ENCODE results near the gene ENTPD2.
"Not testable (repeated sequence)": the region's sequence is repeated elsewhere in the genome, so short reads cannot be mapped to it uniquely, and the experiment has no call there.

The ENTPD2 gene

DNA sequence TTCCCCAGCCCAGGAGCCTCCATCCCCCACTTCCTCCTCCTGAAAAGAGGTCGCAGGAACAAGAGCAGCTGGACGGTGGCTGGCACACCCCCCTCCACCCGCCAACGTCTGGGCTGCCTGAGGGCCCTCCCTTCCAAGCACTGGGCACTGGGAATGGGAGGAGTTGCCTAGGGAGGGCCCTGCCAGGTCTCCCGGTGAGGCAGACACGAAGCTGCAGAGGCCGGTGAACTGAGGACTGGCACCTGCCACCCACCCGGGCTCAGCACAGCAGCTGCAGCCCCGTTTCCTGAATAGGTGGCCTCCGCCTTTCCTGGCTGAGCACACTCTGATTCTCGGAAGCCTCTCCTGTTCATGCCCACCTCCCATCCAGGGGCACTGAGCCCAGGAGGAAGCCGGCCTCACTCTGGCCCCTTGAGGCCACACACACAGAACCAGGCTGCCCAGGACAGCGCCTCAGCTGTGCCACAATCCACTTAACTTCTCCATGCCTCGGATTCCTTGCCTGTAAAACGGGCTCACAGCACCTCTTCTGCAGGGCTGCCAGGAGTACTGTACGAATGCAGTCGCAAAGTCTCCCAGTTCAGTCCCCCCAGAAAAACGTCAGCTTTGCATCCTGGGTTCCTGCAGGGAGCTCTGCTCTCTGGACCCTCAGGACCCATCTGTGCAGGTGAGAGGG lies 9.2 kb downstream of the ENTPD2 start:
- DNase-seq: no peak

DNA sequence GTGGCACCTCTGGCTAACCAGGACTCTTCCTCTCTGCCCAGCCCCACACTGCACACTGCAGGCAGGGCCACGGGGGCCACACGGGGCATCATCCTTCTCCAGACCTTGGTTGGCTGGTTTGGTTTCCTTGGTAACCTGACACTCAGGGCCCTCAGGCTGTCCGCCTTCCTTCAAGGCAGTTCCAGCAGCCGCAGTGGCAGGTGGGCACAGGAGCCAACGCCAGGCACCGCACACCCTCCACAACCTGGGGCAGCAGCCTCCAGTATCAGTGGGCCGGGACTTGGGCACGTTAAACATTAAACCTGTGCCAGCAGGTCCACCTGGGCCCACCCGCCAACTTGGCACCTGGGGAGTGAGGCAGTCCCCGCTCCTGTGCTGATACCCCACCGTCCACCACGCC lies 9.8 kb downstream of the ENTPD2 start:
- no peak for DNase-seq

DNA sequence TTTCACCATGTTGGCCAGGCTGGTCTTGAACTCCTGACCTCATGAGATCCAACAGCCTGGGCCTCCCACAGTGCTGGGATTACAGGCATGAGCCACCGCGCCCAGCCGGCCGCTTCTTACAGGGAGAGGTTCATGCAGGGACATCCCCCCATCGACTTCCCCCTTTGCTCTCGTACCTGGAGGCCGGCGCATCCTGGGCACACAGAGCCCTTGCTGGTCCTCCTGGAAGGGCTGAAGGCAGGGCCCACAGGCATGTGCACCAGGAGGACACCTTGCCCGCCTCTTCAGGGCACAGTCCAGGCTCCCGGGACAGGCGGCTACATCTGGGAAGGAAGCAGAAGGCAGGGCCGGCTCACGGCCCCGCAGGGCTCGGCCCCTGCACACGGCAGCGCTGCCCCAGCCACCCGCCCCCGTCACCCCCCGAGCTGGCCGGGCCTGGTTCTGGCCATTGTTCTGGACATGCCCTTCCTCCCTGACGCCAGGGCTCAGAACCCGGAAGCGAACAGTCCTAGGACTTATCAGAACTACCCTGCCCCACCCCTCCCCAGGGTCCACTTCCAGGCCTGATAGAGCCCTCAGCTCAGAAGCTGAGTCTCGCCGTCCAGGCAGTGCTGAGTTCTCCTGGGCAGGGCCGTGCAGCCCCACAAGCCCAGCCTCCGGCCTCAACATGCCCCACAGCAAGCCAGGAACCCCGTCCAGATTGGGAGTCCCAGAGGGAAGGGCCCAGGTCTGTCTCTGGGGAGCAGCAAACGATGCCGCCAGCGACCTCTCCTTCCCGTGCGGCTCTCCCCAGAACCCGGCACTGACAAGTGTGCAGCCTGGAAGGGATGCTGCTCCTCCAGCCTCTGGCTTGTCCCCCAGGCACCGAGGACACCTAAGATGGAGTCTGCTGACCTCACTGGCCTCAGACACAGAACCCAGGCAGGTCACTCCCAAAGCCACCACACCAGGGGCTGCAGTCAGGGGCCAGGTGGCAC lies 10.8 kb downstream of the ENTPD2 start:
- DNase-seq: no peak

DNA sequence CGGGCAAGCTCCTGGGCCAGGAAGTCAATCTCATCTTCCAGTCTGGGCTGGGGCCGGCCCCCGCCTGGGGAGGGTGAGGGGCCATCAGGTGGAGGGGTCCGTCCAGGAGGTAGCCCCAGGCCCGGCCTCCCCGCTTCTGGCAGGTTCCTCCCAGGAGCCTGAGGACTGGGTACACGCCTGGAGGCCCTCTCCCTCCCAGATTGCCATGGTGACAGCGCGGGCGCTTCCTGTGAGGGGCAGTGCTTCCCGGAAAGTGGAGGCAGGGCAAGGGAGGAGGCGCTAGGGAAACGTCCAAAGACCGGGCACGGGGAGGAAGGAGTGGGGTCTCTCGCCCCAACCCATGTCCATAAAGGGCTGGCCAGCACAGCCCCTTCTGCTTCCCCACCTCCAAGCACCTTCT lies 12.7 kb downstream of the ENTPD2 start:
- no peak for DNase-seq

DNA sequence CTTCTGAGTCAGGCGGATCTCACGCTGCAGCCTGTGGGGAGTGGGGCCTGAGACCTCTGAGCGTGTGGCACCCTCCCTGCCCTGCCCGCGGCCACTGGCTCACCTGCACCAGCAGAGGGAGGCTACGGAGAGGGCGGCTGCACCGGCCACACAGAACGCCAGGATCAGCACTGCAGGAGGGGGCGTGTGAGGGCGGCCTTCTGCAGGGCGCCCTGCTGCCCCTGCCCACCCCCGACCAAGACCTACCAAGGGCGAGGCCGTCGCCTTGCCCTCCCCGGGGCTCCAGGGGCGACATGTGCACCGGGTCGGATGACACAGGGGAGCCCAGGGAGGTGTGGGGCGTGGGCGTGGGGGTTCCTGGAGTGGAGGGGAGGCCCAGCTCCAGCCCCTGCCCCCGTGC lies 13.3 kb downstream of the ENTPD2 start:
- DNase-seq: no peak

GRCh38 chr9:137039611-137040366 lies 14.1 kb downstream of the ENTPD2 start:
- DNase-seq: no peak

GRCh38 chr9:137038916-137039315 lies 14.9 kb downstream of the ENTPD2 start:
- no peak for DNase-seq

DNA sequence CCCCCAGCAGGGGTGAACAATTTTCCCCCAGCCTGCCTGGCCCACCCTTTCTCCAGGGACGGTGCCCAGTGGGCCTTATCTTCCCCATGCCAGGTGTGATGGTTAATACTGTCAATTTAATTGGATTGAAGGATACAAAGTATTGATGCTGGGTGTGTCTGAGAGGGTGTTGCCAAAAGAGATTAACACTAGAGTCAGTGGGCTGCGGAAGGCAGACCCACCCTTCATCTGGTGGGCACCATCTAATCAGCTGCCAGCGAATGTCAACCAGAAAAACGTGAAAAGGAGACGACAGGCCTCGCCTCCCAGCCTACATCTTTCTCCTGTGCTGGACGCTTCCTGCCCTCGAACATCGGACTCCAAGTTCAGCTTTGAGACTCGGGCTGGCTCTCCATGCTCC lies 16.4 kb downstream of the ENTPD2 start:
- DNase-seq: no peak

GRCh38 chr9:137037035-137037434 lies 16.8 kb downstream of the ENTPD2 start:
- no peak for DNase-seq

DNA sequence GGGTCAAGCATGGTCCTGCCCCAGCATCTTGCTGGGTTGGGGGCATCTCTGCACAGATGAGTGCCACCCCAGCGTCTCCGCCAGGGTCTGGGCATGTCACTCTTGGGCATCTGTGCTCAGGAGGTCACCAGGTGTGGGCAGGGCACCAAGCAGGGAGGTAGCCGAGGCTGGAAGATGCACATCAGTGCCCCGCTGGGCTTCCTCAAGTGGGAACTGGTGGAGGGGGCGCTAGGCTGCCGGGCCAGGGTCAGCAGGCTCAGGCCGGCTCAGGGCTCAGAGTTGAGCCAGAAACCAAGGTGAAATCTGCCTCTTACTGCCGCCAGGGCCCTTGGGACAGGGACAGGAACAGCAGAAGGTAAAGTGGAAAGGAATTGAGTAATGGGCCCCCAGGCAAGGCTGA lies 17.9 kb downstream of the ENTPD2 start:
- no peak for DNase-seq

GRCh38 chr9:137035507-137035834 lies 18.4 kb downstream of the ENTPD2 start:
- DNase-seq: no peak

DNA sequence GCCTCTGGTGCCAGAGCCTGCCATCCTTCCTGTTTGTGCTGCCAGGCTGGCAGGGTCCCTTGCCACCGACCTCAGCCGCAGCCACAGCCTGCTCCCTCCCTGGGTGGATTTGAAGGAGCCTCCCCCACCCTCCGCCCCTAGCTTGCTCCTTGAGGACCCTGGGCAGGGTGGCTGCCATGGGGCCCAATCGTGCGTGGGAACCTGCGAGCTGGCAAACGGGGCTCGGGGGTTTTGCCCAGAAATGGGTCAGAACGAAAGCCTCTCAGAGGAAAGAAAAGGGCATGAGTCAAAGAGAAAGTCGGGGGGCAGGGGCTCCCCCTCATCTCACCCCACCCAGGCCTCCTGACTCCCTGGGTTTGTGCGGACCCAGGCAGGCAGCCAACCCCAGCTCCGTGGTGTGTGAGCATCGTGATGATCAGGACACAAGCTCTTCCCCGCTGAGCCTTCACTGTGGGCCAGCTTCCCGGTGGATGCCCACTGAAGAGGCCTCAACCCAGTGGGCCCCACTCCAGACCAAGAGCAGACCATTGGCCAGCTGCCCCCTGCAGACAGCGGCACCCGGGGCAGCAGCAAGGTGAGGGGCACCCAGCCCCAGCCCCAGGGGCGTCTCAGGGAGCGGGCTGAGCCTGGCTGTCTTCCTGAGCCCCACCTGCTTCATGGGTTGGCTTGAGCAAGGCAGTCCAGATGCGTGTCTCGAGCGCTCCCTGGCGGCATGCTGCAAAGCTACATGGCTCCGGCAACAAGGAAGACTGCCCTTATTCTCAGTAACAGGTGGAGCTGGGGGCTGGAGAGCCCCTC lies 19.0 kb downstream of the ENTPD2 start:
- DNase-seq: peak; percentile 81

- peak; percentile 29 for DNase-seq
Measured at GRCh38 chr9:137034039-137034708, 19.7 kb downstream of the ENTPD2 start.

DNA sequence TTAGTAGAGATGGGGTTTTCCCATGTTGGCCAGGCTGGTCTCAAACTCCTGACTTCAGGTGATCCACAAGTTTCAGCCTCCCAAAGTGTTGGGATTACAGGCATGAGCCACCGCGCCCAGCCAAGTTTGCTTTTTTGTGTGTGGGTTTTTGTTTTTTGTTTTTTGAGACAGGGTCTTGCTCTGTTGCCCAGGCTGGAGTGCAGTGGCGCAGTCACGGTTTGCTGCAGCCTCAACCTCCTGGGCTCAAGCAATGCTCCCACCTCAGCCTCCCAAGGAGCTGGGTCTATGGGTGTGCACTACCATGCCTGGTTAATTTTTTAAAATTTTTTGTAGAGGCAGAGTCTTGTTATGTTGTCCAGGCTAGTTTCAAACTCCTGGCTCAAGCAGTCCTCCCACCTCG lies 20.4 kb downstream of the ENTPD2 start:
- DNase-seq: not testable (repeated sequence)

- DNase-seq: peak; percentile 79
Measured at GRCh38 chr9:137032858-137033257, 21.0 kb downstream of the ENTPD2 start.

DNA sequence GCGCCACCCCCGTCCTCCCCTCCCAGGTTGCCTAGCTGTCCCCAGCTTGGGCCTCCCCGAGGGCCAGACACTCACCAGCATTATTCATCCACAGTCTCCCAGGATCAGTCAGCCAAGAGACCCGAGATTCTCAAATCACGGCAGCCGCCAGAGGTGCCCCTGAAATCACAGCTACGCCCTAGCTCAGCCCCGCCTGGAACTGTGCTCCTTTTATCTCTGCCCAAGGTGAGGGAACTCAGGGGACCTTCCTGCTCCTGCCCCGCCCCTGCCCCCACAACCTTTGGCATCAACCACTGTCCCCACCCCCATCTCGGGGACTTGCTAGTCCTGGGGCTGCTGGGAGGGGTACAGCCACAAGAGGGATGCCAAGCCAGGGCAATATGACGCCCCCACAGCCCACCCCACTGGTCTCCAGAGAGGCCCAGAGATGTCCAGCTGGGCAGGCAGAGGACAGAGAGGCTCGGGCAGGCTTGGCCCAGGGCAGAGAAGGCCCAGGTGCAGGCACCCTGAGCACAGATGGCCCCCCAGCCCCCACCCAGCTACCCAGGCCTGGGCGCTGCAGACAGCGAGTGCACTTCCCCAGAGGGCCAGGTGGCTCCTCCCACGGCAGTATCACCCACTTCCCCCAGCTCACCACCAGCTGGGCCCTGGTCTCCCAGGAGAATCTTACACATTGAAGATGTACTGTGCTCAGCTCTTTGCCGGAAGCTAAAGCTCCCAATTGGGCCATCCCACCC lies 21.8 kb downstream of the ENTPD2 start, which contains the start of gene FUT7:
Gene FUT7 (minus strand): TSS at position 185 of the 737 bp plus-strand sequence. CDS start 97 bp downstream, at position 88.
- DNase-seq: peak; percentile 26

GRCh38 chr9:137030538-137031527 lies 23.0 kb downstream of the ENTPD2 start:
- peak; percentile 47 for DNase-seq

DNA sequence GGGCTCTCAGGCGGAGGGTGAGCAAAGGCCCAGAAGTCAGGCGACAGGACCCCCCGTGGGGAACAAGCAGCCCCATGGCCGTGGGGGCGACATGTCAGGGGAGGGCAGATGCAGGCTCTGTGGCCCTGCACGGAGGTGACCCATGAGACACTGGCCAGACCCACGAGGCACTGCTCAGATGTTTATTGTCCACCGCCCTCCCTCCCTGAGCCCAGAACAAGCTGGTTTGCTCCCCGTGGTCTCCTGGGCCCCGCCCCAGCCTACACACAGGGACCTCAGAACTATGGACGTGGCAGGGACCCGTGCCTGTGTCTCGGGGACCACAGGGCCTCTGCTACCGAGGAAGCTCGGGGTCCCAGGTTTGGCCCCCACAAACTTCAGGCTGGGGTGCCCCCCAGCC lies 23.9 kb downstream of the ENTPD2 start:
- DNase-seq: no peak

- peak; percentile 71 for DNase-seq
Measured at GRCh38 chr9:137029058-137029936, 24.6 kb downstream of the ENTPD2 start.
